IPS-15b (cell line): Measurements from ENCODE around the gene FAM13A.

Experiments used
- H3K27me3 ChIP-seq: one replicate; pipeline ENCODE4 v1.6.1; 2013; ENCODE audit warnings: low read length; ENCODE audit not compliant: control insufficient read depth, insufficient read depth
- H3K36me3 ChIP-seq: one replicate; pipeline ENCODE4 v1.6.1; 2013; ENCODE audit warnings: low read length; ENCODE audit not compliant: control insufficient read depth, insufficient read depth
- H3K4me1 ChIP-seq: one replicate; pipeline ENCODE4 v1.6.1; 2013; ENCODE audit warnings: mild to moderate bottlenecking, low read length; ENCODE audit not compliant: control insufficient read depth, insufficient read depth
- H3K4me3 ChIP-seq: one replicate; pipeline ENCODE4 v1.5.1; 2013; ENCODE audit warnings: low read depth, low read length
- H3K9ac ChIP-seq: one replicate; pipeline ENCODE4 v1.6.1; 2013; ENCODE audit warnings: low read depth, mild to moderate bottlenecking, low read length
- H3K9me3 ChIP-seq: one replicate; pipeline ENCODE4 v1.6.1; 2013; ENCODE audit warnings: mild to moderate bottlenecking, low read length; ENCODE audit not compliant: control insufficient read depth, insufficient read depth

Gene FAM13A

GRCh38 chr4:88796545-88796944 lies 260.4 kb downstream of the FAM13A start:
- Histone ChIP-seq H3K9ac (no peak overlapping the region), H3K27me3 (no peaks in the 10 kb centered on the region), H3K36me3 (no peaks in the 10 kb centered on the region), H3K9me3 (no peaks in the 10 kb centered on the region), H3K4me3 (no peak overlapping the region), H3K4me1 (no peaks in the 10 kb centered on the region)

DNA sequence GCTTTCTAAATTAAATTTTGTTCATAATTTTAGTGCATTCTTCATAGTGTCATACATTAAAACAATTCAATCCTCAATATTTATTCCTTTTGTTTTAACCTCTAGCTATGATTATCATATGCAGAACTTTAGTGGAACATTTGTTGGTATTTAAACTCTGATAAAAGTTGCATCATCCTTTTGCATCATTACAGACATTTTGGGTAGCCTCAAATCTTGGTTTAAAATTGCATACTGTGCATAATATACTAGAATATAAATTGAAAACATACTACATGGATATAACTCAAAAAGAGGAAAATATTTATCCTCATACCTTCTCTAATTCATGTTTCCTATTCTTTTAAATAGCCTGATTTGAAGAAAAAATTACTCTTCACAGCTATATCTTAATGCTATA lies 262.0 kb downstream of the FAM13A start:
- no peaks in the 10 kb centered on the region for H3K27me3 ChIP-seq
- no peak overlapping the region for H3K4me3 ChIP-seq
- no peaks in the 10 kb centered on the region for H3K9me3 ChIP-seq
- H3K36me3 ChIP-seq = no peaks in the 10 kb centered on the region
- no peak overlapping the region for H3K9ac ChIP-seq
- no peaks in the 10 kb centered on the region for H3K4me1 ChIP-seq

DNA sequence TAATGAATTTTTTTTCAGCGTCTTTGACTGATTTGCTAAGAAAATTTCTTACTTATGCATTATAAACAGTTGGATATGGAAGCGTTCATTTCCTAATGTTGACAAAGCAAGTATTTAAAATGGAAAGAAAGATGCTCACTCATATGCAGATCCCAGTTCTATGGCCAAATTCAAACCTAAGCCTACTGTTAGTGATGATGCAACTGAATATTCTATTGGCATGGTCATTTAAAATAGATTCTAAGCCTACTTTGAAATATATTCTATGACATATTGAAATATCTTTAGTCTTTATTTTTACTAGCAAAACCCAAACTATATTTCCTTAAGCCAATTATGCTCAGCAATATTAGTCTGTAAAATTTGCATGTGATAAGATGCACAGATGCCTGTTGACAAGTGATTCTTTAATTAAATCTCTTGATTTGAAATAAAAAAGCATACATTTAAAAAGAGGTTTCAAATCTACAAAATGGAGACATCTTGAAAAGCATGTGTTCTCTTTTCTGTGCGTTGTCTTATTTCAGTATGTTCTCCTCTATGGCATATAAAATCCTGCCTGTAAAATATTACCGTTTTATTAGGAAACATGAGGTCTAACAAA lies 262.8 kb downstream of the FAM13A start:
- H3K4me1 ChIP-seq = no peaks in the 10 kb centered on the region
- no peak overlapping the region for H3K9ac ChIP-seq
- no peak overlapping the region for H3K4me3 ChIP-seq
- H3K9me3 ChIP-seq = no peaks in the 10 kb centered on the region
- no peaks in the 10 kb centered on the region for H3K36me3 ChIP-seq
- H3K27me3 ChIP-seq = no peaks in the 10 kb centered on the region

- no peaks in the 10 kb centered on the region for H3K36me3 ChIP-seq
- H3K4me3 ChIP-seq = no peak overlapping the region
- no peaks in the 10 kb centered on the region for H3K27me3 ChIP-seq
- no peak overlapping the region for H3K9ac ChIP-seq
- no peaks in the 10 kb centered on the region for H3K9me3 ChIP-seq
- no peaks in the 10 kb centered on the region for H3K4me1 ChIP-seq
These were observed 263.5 kb downstream of the FAM13A start for GRCh38 chr4:88793475-88793874.

GRCh38 chr4:88792821-88793220 lies 264.2 kb downstream of the FAM13A start:
- Histone ChIP-seq H3K36me3 (no peaks in the 10 kb centered on the region), H3K9ac (no peak overlapping the region), H3K9me3 (no peaks in the 10 kb centered on the region), H3K27me3 (no peaks in the 10 kb centered on the region), H3K4me1 (no peaks in the 10 kb centered on the region), H3K4me3 (no peak overlapping the region)

- Histone ChIP-seq H3K9ac (no peak overlapping the region), H3K27me3 (no peaks in the 10 kb centered on the region), H3K9me3 (no peaks in the 10 kb centered on the region), H3K4me1 (no peaks in the 10 kb centered on the region), H3K4me3 (no peak overlapping the region), H3K36me3 (no peaks in the 10 kb centered on the region)
These were observed 264.7 kb downstream of the FAM13A start for GRCh38 chr4:88792268-88792781.

DNA sequence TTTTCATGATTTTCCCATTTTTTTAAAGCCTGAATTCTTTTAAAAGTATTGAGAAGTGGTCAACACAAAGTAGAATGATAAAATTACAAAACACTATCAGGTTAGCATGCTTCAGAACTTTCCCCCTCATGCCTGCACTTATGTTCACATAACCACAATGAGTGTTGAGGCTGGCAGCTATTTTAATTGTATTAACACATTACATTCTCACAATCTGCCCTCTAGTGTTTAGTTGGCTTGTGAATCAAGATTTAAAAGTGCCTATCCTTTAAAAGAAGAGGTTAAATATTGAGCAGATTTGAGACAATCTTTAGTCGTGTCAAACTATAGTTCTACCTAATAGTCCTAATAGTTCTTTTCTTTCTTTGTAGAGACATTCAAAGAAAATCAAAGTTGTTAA lies 265.7 kb downstream of the FAM13A start:
- no peaks in the 10 kb centered on the region for H3K36me3 ChIP-seq
- no peaks in the 10 kb centered on the region for H3K27me3 ChIP-seq
- no peaks in the 10 kb centered on the region for H3K9me3 ChIP-seq
- no peaks in the 10 kb centered on the region for H3K4me1 ChIP-seq
- no peak overlapping the region for H3K4me3 ChIP-seq
- H3K9ac ChIP-seq = no peak overlapping the region

DNA sequence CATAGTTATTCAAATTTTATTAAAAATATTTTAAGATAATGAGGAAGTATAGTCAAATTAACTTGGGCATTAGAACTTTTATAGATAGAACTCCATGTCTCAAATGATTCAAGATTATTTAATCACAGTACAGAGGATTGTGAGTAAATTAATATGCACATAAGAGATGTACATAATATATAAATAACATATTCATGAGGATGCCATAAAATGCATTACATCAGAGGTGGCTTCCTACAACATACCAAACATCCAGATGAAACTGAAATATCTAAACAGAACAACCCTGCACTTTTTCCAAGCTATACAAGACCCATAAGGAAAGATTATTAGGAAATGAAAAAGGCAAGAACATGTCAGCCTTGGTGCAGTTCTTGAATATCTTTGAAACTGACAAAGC lies 268.1 kb downstream of the FAM13A start:
- H3K9me3 ChIP-seq = no peaks in the 10 kb centered on the region
- no peak overlapping the region for H3K4me3 ChIP-seq
- H3K27me3 ChIP-seq = no peaks in the 10 kb centered on the region
- H3K9ac ChIP-seq = no peak overlapping the region
- no peaks in the 10 kb centered on the region for H3K4me1 ChIP-seq
- no peaks in the 10 kb centered on the region for H3K36me3 ChIP-seq

DNA sequence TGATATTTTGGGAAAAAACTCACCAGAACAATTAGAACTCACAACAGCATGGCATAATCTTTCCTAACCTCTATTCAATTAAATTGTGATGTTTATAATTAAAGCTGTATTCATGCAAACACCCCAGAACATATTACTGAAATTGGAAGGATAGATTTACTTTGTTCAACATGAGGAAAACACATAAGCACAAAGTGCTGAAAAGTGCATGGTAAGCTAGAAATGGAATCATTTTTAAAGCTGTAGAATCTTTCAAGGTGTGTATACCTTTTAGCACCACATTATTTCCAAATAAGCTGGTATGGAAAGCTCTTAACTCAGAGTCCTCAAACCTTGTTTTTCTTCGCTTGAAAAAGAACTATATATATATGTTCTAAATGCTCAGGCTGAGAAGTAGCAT lies 268.6 kb downstream of the FAM13A start:
- H3K9ac ChIP-seq = no peak overlapping the region

DNA sequence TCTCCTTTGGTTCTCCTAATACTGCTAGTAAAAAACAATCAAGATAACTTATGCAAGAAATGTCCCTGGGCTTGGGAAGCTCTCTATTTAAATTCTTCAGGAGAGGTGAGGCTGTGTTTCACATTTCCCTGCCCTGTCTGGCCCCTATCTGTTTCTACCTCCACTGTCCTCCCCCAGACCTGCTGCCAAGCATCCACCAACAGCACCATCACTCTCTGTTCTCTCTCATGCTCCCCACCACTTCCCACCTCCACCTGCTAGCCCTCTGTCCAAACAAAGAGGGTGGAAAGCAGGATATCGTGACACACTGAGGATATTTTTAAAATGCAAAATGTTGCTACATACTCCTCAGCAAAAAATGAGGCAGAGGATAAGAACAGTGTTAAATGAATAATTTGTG lies 271.0 kb downstream of the FAM13A start:
- Histone ChIP-seq H3K27me3 (no peaks in the 10 kb centered on the region), H3K9me3 (no peaks in the 10 kb centered on the region), H3K4me1 (no peaks in the 10 kb centered on the region), H3K9ac (no peak overlapping the region), H3K36me3 (no peaks in the 10 kb centered on the region), H3K4me3 (no peak overlapping the region)

More for the DNA sequence above, 268.6 kb downstream of the FAM13A start:
- H3K27me3 ChIP-seq = no peaks in the 10 kb centered on the region
- no peaks in the 10 kb centered on the region for H3K9me3 ChIP-seq
- no peak overlapping the region for H3K4me3 ChIP-seq
- H3K4me1 ChIP-seq = no peaks in the 10 kb centered on the region
- H3K36me3 ChIP-seq = no peaks in the 10 kb centered on the region

DNA sequence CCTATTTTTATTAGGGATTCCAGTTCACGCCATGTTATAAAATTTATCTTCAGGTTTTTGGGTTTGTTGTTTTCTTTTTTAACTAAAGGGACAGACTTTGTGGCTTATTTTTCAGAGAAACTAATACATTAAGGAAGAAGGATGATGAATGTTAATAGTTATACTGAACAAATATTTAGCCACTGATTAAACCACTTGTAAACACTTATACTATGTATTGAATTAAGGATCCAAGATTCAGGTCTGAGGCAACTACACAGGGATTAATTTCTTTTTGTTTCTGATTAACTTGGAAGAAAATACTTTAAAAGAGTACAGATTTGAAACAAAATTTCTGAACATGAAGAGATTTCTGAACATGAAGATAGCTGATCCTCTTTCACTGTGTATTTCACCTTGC lies 276.6 kb downstream of the FAM13A start:
- Histone ChIP-seq H3K9me3 (no peaks in the 10 kb centered on the region), H3K4me3 (no peak overlapping the region), H3K36me3 (no peaks in the 10 kb centered on the region), H3K27me3 (no peaks in the 10 kb centered on the region), H3K4me1 (no peaks in the 10 kb centered on the region), H3K9ac (no peak overlapping the region)

DNA sequence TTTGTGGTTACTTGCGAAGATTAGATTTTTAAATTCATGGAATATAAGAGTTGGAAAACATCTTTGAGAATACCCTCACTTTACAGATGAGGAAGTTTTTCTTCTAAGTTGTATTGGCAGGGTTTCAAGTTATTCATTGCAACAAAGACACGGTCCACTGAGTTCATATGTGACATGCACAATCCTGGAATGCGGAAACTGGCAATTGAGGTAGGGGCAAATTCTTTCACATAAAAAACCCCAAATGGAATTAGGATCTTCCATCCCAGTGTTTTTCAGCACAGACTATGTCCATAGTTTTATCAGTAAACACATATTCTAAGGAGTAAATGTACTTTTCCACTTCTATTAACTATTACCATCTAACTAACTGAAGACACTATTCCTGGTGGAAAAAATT lies 277.6 kb downstream of the FAM13A start:
- H3K9ac ChIP-seq = no peak overlapping the region
- H3K4me3 ChIP-seq = no peak overlapping the region
- no peaks in the 10 kb centered on the region for H3K9me3 ChIP-seq
- no peaks in the 10 kb centered on the region for H3K27me3 ChIP-seq
- no peaks in the 10 kb centered on the region for H3K4me1 ChIP-seq
- H3K36me3 ChIP-seq = no peaks in the 10 kb centered on the region
